Keratinocyte (primary cell): ENCODE measurements around the gene CENPF. TPM values are rescaled to one million over a fixed set of nuclear protein-coding genes. Genes with fewer than 3 reads are reported as not detected.

Source experiments
- DNase-seq: peaks from one replicate; pipeline ENCODE4 v3.0.0-alpha.2; 2011; ENCODE audit warnings: low read depth, missing footprints, low spot score
- FAIRE-seq: peaks from 2 replicates; lab custom pipeline; 2011; peaks lifted over from hg19 to GRCh38; lab: Jason Lieb, UNC
- H2AFZ ChIP-seq: 2 replicates; pipeline ENCODE4 v1.6.0; 2012; ENCODE audit warnings: low read length, control low read depth, inconsistent platforms; ENCODE audit not compliant: control insufficient read depth
- H3K27ac ChIP-seq: 2 replicates; pipeline ENCODE4 v1.5.1; 2011; ENCODE audit warnings: low read length; ENCODE audit not compliant: control insufficient read depth, insufficient read depth
- H3K27me3 ChIP-seq: 3 replicates; pipeline ENCODE4 v1.6.0; 2011; ENCODE audit warnings: low read length; ENCODE audit not compliant: control insufficient read depth, insufficient read depth; ENCODE audit errors: extremely low read depth
- H3K36me3 ChIP-seq, 2 experiments: 2 replicates in 1 of 2; 3 replicates in 1 of 2; pipeline ENCODE4 v1.5.1; 2011; ENCODE audit warnings: low read length in 2 of 2, mild to moderate bottlenecking in 1 of 2; ENCODE audit not compliant: control insufficient read depth in 2 of 2, insufficient read depth in 2 of 2; ENCODE audit errors: extremely low read depth in 1 of 2
- H3K4me1 ChIP-seq: 3 replicates; pipeline ENCODE4 v1.5.1; 2011; ENCODE audit warnings: low read length; ENCODE audit not compliant: control insufficient read depth, insufficient read depth; ENCODE audit errors: extremely low read depth
- H3K4me2 ChIP-seq: 3 replicates; pipeline ENCODE4 v1.6.0; 2011; ENCODE audit warnings: low read depth, low read length; ENCODE audit not compliant: control insufficient read depth, insufficient read depth; ENCODE audit errors: extremely low read depth
- H3K4me3 ChIP-seq, 3 experiments: fragments of 200-600 bp in 1 of 3; sonication (generic) in 1 of 3; 2 replicates in 2 of 3; 3 replicates in 1 of 3; pipeline ENCODE4 v1.5.1; 2011 to 2016; ENCODE audit warnings: low read length in 3 of 3, mild to moderate bottlenecking in 3 of 3, control low read depth in 2 of 3, inconsistent platforms in 1 of 3, low read depth in 1 of 3, mixed read lengths in 1 of 3, mixed run types in 1 of 3, moderate library complexity in 1 of 3; ENCODE audit not compliant: control insufficient read depth in 2 of 3, insufficient read depth in 2 of 3; ENCODE audit errors: extremely low read depth in 1 of 3
- H3K79me2 ChIP-seq: 2 replicates; pipeline ENCODE4 v1.6.0; 2012; ENCODE audit warnings: low read length; ENCODE audit not compliant: control insufficient read depth, insufficient read depth
- H3K9ac ChIP-seq: 3 replicates; pipeline ENCODE4 v1.6.0; 2011; ENCODE audit warnings: low read length; ENCODE audit not compliant: control insufficient read depth, insufficient read depth; ENCODE audit errors: extremely low read depth
- H3K9me1 ChIP-seq: 3 replicates; pipeline ENCODE4 v1.6.0; 2011; ENCODE audit warnings: low read length; ENCODE audit not compliant: control insufficient read depth, insufficient read depth; ENCODE audit errors: extremely low read depth
- H3K9me3 ChIP-seq: 2 replicates; pipeline ENCODE4 v1.5.1; 2012; ENCODE audit warnings: low read depth, low read length; ENCODE audit not compliant: control insufficient read depth
- H4K20me1 ChIP-seq: 3 replicates; pipeline ENCODE4 v1.6.0; 2011; ENCODE audit warnings: low read length; ENCODE audit not compliant: control insufficient read depth, insufficient read depth; ENCODE audit errors: extremely low read depth
- EZH2 ChIP-seq: IDR thresholded peaks from one replicate; pipeline ENCODE4 v1.6.1; 2012; ENCODE audit warnings: inconsistent platforms, mild to moderate bottlenecking, low read length, moderate library complexity
- dilution Hi-C: fragments of 300-500 bp; cut with MboI; formaldehyde crosslinking; loops from one replicate; pipeline ENCODE4 v1.7.0; 2020; ENCODE audit warnings: low sequenced_read_pairs; ENCODE audit not compliant: extremely low pct_ligation_motif_present
- polyA plus RNA-seq, 5 experiments: library from polyadenylated mRNA; depleted of rRNA in 3 of 5; stranded (reverse) in 3 of 5; stranded (forward) in 1 of 5; unstranded in 1 of 5; fragments of >200 nt; gene quantifications; 1 replicate in 1 of 5; 2 replicates in 3 of 5; 3 replicates in 1 of 5; pipeline versions ENCODE4 v1.2.1 to v1.2.3, GENCODE V29; 2011 to 2012; ENCODE audit warnings: missing spikeins in 2 of 5, low read depth in 1 of 5, low replicate concordance in 1 of 5
- TF ChIP-seq, protein P1 (sequence below), 3 experiments: IDR thresholded peaks in 1 of 3; conservative IDR thresholded peaks in 1 of 3; optimal IDR thresholded peaks in 1 of 3; 2 replicates in 2 of 3; 3 replicates in 1 of 3; pipeline versions ENCODE3 to v1.5.1; 2011; ENCODE audit warnings: low read length in 3 of 3, mild to moderate bottlenecking in 3 of 3, moderate library complexity in 2 of 3, control low read depth in 1 of 3, inconsistent platforms in 1 of 3; ENCODE audit not compliant: insufficient read depth in 2 of 3; ENCODE audit errors: extremely low read depth in 1 of 3

CENPF gene
- polyA plus RNA-seq, 1 donor (not counting 4 experiments of a cell fraction or from before 2014, with no cell fraction given), result 14.4 TPM

DNA sequence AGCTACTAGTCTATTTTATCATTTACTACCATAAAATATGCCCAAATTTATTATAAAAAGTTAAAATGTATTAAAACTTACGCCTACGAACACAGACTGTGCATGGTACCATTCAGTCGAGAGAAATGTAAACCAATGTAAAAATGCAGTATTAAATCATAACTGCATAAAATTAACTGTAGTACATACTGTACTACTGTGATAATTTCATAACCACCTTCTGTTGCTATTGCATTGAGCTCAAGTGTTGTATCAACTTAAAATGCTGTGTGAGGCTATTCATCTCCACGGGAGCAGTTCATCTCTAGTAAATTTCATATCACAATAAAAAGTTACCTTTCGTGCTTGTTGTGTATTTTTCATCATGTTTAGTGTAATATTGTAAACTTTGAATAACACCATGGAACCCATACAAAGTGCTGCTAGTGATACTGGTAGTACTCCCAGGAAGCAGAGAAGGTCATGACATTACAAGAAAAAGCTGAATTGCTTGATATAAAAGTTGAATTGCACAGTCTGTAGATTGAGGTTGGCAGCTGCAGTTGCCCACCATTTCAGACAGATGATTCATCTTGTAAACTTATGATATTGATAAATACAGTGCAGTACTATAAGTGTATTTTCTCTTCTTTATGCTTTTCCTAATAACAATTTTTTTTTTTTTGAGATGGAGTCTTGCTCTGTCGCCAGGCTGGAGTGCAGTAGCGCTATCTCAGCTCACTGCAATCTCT lies 19.0 kb upstream of the CENPF start:
- no peaks in the 10 kb centered on the region for H3K27me3 ChIP-seq
- H3K4me3 ChIP-seq, result no peak overlapping the region
- H3K4me1 ChIP-seq, result peaks cover 32% of the 10 kb centered on the region
- no peak overlapping the region for H3K9ac ChIP-seq
- no peaks in the 10 kb centered on the region for H3K9me3 ChIP-seq
- dilution Hi-C loops, result no loop called here
- H3K36me3 ChIP-seq, result no peaks in the 10 kb centered on the region
- H4K20me1 ChIP-seq, result no peaks in the 10 kb centered on the region
- H3K27ac ChIP-seq, result no peak overlapping the region
- TF ChIP-seq EZH2, result no peak
- TF ChIP-seq, protein P1, sequence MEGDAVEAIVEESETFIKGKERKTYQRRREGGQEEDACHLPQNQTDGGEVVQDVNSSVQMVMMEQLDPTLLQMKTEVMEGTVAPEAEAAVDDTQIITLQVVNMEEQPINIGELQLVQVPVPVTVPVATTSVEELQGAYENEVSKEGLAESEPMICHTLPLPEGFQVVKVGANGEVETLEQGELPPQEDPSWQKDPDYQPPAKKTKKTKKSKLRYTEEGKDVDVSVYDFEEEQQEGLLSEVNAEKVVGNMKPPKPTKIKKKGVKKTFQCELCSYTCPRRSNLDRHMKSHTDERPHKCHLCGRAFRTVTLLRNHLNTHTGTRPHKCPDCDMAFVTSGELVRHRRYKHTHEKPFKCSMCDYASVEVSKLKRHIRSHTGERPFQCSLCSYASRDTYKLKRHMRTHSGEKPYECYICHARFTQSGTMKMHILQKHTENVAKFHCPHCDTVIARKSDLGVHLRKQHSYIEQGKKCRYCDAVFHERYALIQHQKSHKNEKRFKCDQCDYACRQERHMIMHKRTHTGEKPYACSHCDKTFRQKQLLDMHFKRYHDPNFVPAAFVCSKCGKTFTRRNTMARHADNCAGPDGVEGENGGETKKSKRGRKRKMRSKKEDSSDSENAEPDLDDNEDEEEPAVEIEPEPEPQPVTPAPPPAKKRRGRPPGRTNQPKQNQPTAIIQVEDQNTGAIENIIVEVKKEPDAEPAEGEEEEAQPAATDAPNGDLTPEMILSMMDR (optimal IDR thresholded peaks at IDR 0.05 in 1 of 3, IDR thresholded peaks at IDR 0.05 in 1 of 3, conservative IDR thresholded peaks at IDR 0.05 in 1 of 3; ENCODE audit: extremely low read depth in 1 of 3, insufficient read depth in 2 of 3, low read length in 3 of 3), result no peak
- H2AFZ ChIP-seq, result no peak overlapping the region
- FAIRE-seq, result no peak
- no peaks in the 10 kb centered on the region for H3K79me2 ChIP-seq
- no peak overlapping the region for H3K4me2 ChIP-seq
- no peaks in the 10 kb centered on the region for H3K9me1 ChIP-seq
- DNase-seq, result no peak

GRCh38 chr1:214584805-214585766 lies 17.9 kb upstream of the CENPF start:
- Histone ChIP-seq H2AFZ (no peak overlapping the region), H3K9me3 (no peaks in the 10 kb centered on the region), H3K4me1 (peaks cover 32% of the 10 kb centered on the region), H4K20me1 (no peaks in the 10 kb centered on the region), H3K9me1 (no peaks in the 10 kb centered on the region), H3K4me3 (no peak overlapping the region), H3K4me2 (no peak overlapping the region), H3K27me3 (no peaks in the 10 kb centered on the region), H3K9ac (no peak overlapping the region), H3K36me3 (no peaks in the 10 kb centered on the region), H3K79me2 (no peaks in the 10 kb centered on the region), H3K27ac (no peak overlapping the region)
- TF ChIP-seq, protein P1 (optimal IDR thresholded peaks at IDR 0.05 in 1 of 3, IDR thresholded peaks at IDR 0.05 in 1 of 3, conservative IDR thresholded peaks at IDR 0.05 in 1 of 3; ENCODE audit: extremely low read depth in 1 of 3, insufficient read depth in 2 of 3, low read length in 3 of 3), result peak in 2 of 3 experiments; percentile 59 to 86
- TF ChIP-seq EZH2, result no peak
- DNase-seq, result no peak
- dilution Hi-C loops, result no loop called here
- no peak for FAIRE-seq
